ENCODE results near the gene AARS1. TPM values are rescaled to one million over a fixed set of nuclear protein-coding genes. Genes with fewer than 3 reads are reported as not detected.
"Not testable (repeated sequence)": the region's sequence is repeated elsewhere in the genome, so short reads cannot be mapped to it uniquely, and the experiment has no call there.

AARS1 gene
- total RNA-seq, 2 experiments from 2014 or later = 10.3 to 11.1 TPM

DNA sequence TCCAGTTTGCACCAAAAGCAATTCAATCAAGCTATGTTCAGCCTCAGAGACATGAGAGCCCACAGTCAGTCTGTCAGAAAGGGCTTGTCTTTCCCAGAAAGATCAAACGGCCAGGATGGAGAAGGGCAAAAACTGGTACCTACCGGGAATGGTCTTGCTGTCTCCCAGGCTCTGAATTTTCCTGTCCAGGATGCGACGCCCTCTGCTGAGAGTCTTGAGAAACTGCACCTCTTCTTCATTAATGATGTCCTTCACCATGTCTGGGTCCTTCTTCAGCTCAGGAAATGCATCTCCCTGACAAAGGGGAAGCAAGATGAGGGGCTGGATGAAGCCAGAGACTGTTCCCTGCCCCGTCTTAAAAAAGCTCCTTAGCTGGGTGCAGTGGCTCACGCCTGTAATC is 21.8 kb downstream of the AARS1 start:
- H3K9me3 Mint-ChIP-seq = no peaks in the 10 kb centered on the region
- no peaks in the 10 kb centered on the region for H3K4me1 Mint-ChIP-seq (ENCODE audit: low read depth)
- DNase-seq (peak in 5 of 14 experiments; percentile 11 to 63 (median 54)), ATAC-seq (ENCODE audit: poor library complexity) (peak; percentile 34)
- no peaks in the 10 kb centered on the region for H3K9me3 ChIP-seq (ENCODE audit: control insufficient read depth in 1 of 2, insufficient read depth in 1 of 2, low read length in 2 of 2)
- no peak overlapping the region for H3K27ac ChIP-seq (ENCODE audit: low read depth in 1 of 2, low read length in 2 of 2)
- ChIA-PET POLR2A (interaction anchor here (0.8 to 1.4 kb wide), 3 partner anchors 15 to 32 kb away, joined by 3 to 4 read pairs (median 3); partner anchors contain the start of gene AARS1), CTCF (interaction anchor here (0.8 to 2.2 kb wide), 4 partner anchors 10 to 21 kb away, joined by 4 to 12 read pairs (median 6); partner anchors contain the start of gene EXOSC6)
- no peaks in the 10 kb centered on the region for H3K27me3 Mint-ChIP-seq
- H3K36me3 ChIP-seq (ENCODE audit: insufficient read depth, low read length) = peaks cover 79% of the 10 kb centered on the region
- H3K4me1 ChIP-seq (ENCODE audit: insufficient read depth, low read length) = no peaks in the 10 kb centered on the region
- peaks cover 79% of the 10 kb centered on the region for H3K36me3 Mint-ChIP-seq (ENCODE audit: low read depth)
- no peak overlapping the region for H3K27ac Mint-ChIP-seq
- no peaks in the 10 kb centered on the region for H3K27me3 ChIP-seq (ENCODE audit: control insufficient read depth in 1 of 2, insufficient read depth in 2 of 2, low read length in 2 of 2)
- TF ChIP-seq, protein P1, sequence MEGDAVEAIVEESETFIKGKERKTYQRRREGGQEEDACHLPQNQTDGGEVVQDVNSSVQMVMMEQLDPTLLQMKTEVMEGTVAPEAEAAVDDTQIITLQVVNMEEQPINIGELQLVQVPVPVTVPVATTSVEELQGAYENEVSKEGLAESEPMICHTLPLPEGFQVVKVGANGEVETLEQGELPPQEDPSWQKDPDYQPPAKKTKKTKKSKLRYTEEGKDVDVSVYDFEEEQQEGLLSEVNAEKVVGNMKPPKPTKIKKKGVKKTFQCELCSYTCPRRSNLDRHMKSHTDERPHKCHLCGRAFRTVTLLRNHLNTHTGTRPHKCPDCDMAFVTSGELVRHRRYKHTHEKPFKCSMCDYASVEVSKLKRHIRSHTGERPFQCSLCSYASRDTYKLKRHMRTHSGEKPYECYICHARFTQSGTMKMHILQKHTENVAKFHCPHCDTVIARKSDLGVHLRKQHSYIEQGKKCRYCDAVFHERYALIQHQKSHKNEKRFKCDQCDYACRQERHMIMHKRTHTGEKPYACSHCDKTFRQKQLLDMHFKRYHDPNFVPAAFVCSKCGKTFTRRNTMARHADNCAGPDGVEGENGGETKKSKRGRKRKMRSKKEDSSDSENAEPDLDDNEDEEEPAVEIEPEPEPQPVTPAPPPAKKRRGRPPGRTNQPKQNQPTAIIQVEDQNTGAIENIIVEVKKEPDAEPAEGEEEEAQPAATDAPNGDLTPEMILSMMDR (IDR thresholded peaks at IDR 0.05) = peak; percentile 66
- H3K4me3 ChIP-seq (ENCODE audit: low read length) = no peak overlapping the region
- no peak overlapping the region for H3K4me3 Mint-ChIP-seq
- intact Hi-C loops (cut with DNase I, micrococcal nuclease) = no loop called here

DNA sequence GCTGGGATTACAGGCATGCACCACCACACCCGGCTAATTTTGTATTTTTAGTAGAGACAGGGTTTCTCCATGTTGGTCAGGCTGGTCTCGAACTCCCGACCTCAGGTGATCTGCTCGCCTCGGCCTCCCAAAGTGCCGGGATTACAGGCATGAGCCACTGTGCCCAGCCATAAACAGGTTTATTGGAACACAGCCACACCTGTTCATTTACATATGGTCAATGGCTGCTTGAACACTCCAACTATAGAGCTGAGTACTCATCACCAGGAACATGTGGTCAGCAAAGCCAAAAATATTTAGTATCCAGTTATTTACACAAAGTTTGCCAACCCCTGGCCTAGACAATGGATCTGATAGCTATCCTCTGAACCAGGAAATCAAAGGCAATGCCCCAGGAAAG is 29.4 kb downstream of the AARS1 start:
- H3K4me1 ChIP-seq (ENCODE audit: insufficient read depth, low read length); H3K4me3 Mint-ChIP-seq; H3K9me3 ChIP-seq (ENCODE audit: control insufficient read depth in 1 of 2, insufficient read depth in 1 of 2, low read length in 2 of 2); DNase-seq; H3K27ac ChIP-seq (ENCODE audit: low read depth in 1 of 2, low read length in 2 of 2); H3K9me3 Mint-ChIP-seq; H3K27ac Mint-ChIP-seq; CTCF ChIA-PET; H3K4me3 ChIP-seq (ENCODE audit: low read length); H3K27me3 Mint-ChIP-seq; ATAC-seq (ENCODE audit: poor library complexity); H3K27me3 ChIP-seq (ENCODE audit: control insufficient read depth in 1 of 2, insufficient read depth in 2 of 2, low read length in 2 of 2); H3K4me1 Mint-ChIP-seq (ENCODE audit: low read depth); POLR2A ChIA-PET: not testable (repeated sequence)
- peaks cover 82% of the 10 kb centered on the region for H3K36me3 Mint-ChIP-seq (ENCODE audit: low read depth)
- H3K36me3 ChIP-seq (ENCODE audit: insufficient read depth, low read length) = peaks cover 75% of the 10 kb centered on the region
- intact Hi-C loops (cut with DNase I, micrococcal nuclease) = loop anchor here in 1 of 2 experiments (10.0 kb wide), 1 partner anchor 925 kb away; the partner anchor contains the start of genes COG8, NIP7 and PDF

DNA sequence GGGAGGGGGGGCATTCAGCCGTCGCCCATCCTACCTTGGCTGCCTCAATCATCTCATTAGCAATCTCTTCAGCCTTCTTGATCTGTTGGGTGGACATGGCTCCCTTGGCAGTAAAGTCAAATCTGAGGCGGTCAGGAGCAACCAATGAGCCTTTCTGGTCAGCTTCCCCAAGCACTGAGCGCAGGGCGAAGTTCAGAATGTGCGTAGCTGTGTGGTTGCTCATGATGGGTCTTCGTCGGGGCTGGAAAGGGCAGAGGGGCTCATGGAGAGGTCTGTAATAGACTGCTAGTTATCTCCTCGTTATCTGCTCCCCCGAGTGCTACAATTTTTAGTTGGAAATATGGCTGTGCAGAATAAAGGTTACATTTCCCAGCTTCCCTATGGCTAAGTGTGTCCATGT is 30.4 kb downstream of the AARS1 start:
- POLR2A ChIA-PET = no interaction called here
- no peak overlapping the region for H3K4me3 ChIP-seq (ENCODE audit: low read length)
- no peaks in the 10 kb centered on the region for H3K9me3 ChIP-seq (ENCODE audit: control insufficient read depth in 1 of 2, insufficient read depth in 1 of 2, low read length in 2 of 2)
- no peaks in the 10 kb centered on the region for H3K27me3 ChIP-seq (ENCODE audit: control insufficient read depth in 1 of 2, insufficient read depth in 2 of 2, low read length in 2 of 2)
- Mint-ChIP-seq H3K4me3 (no peak overlapping the region), H3K27me3 (no peaks in the 10 kb centered on the region), H3K4me1 (ENCODE audit: low read depth) (no peaks in the 10 kb centered on the region), H3K27ac (no peak overlapping the region), H3K9me3 (no peaks in the 10 kb centered on the region), H3K36me3 (ENCODE audit: low read depth) (peaks cover 76% of the 10 kb centered on the region)
- DNase-seq (no peak), ATAC-seq (ENCODE audit: poor library complexity) (no peak)
- intact Hi-C loops (cut with DNase I, micrococcal nuclease) = loop anchor here in 1 of 2 experiments (10.0 kb wide), 1 partner anchor 924 kb away; the partner anchor contains the start of genes COG8, NIP7 and PDF
- H3K27ac ChIP-seq (ENCODE audit: low read depth in 1 of 2, low read length in 2 of 2) = no peak overlapping the region
- H3K4me1 ChIP-seq (ENCODE audit: insufficient read depth, low read length) = no peaks in the 10 kb centered on the region
- CTCF ChIA-PET = no interaction called here
- H3K36me3 ChIP-seq (ENCODE audit: insufficient read depth, low read length) = peaks cover 67% of the 10 kb centered on the region
- TF ChIP-seq, protein P1 (IDR thresholded peaks at IDR 0.05) = no peak

DNA sequence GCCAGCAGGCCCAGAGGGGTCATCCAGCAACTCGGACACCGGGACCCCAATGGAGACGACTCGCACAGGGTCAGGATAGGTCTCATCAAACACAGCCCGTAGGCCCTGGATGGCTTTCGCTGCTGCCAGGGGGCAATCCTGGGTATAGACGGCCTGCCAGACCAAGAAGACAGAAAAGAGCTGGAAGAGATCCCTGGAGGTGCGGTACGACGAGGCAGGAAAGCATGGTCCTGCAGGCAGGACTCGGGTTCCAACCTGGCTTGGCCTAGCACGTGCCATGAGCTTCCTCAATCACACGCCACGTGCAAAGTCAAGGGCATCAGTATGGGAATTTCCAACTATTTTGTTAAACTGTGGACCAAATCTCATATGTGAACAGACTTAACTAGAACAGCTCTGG is 31.2 kb downstream of the AARS1 start:
- H3K27me3 Mint-ChIP-seq = no peaks in the 10 kb centered on the region
- TF ChIP-seq, protein P1 (IDR thresholded peaks at IDR 0.05) = no peak
- H3K27ac Mint-ChIP-seq = peak overlapping the region; percentile 39
- peaks cover 72% of the 10 kb centered on the region for H3K36me3 ChIP-seq (ENCODE audit: insufficient read depth, low read length)
- H3K27me3 ChIP-seq (ENCODE audit: control insufficient read depth in 1 of 2, insufficient read depth in 2 of 2, low read length in 2 of 2) = no peaks in the 10 kb centered on the region
- H3K9me3 ChIP-seq (ENCODE audit: control insufficient read depth in 1 of 2, insufficient read depth in 1 of 2, low read length in 2 of 2) = no peaks in the 10 kb centered on the region
- ATAC-seq (ENCODE audit: poor library complexity) = no peak
- no peak overlapping the region for H3K27ac ChIP-seq (ENCODE audit: low read depth in 1 of 2, low read length in 2 of 2)
- H3K4me3 Mint-ChIP-seq = no peak overlapping the region
- H3K4me1 ChIP-seq (ENCODE audit: insufficient read depth, low read length) = no peaks in the 10 kb centered on the region
- peaks cover 74% of the 10 kb centered on the region for H3K36me3 Mint-ChIP-seq (ENCODE audit: low read depth)
- H3K9me3 Mint-ChIP-seq = no peaks in the 10 kb centered on the region
- no peak overlapping the region for H3K4me3 ChIP-seq (ENCODE audit: low read length)
- ChIA-PET POLR2A (interaction anchor here (0.6 to 1.2 kb wide), 2 partner anchors 31 to 1464 kb away, joined by 3 read pairs; partner anchors contain the start of gene AARS1), CTCF (no interaction called here)
- H3K4me1 Mint-ChIP-seq (ENCODE audit: low read depth) = no peaks in the 10 kb centered on the region
- intact Hi-C loops (cut with DNase I, micrococcal nuclease) = loop anchor here in 1 of 2 experiments (10.0 kb wide), 1 partner anchor 923 kb away; the partner anchor contains the start of genes COG8, NIP7 and PDF
- DNase-seq = no peak

All from CD4-positive, alpha-beta T cell (primary cell).